Hepatocyte (in vitro differentiated cells): ENCODE measurements around the gene CDH4.

Source experiments
- CTCF ChIP-seq: fragments of 200-600 bp; sonication (generic); IDR thresholded peaks from 2 replicates; pipeline ENCODE4 v1.5.1; 2016; ENCODE audit warnings: antibody characterized with exemption, mild to moderate bottlenecking; ENCODE audit not compliant: poor library complexity
- EZH2 ChIP-seq: fragments of 200-600 bp; sonication (generic); IDR thresholded peaks from 2 replicates; pipeline ENCODE4 v1.6.1; 2016; ENCODE audit warnings: antibody characterized with exemption, mild to moderate bottlenecking, borderline replicate concordance
- EZH2phosphoT487 ChIP-seq: fragments of 200-600 bp; sonication (generic); IDR thresholded peaks from one replicate; pipeline ENCODE4 v1.6.1; 2018; ENCODE audit warnings: antibody characterized with exemption, mild to moderate bottlenecking, low read depth, moderate library complexity; ENCODE audit not compliant: unreplicated experiment, severe bottlenecking

GRCh38 chr20:61768571-61769285, 516.7 kb downstream of the CDH4 start:
- TF ChIP-seq CTCF (no peak), EZH2phosphoT487 (no peak), EZH2 (no peak)
